GM19324 (cell line): ENCODE results near the gene TMEM245.

Experiments
- ATAC-seq: cut with Tn5 transposase; IDR thresholded peaks from one replicate; pipeline ENCODE4 v1.9.1; 2021; ENCODE audit warnings: mild to moderate bottlenecking, moderate library complexity; ENCODE audit not compliant: unreplicated experiment, low FRiP score

The TMEM245 gene

GRCh38 chr9:109033941-109034700 is 85.6 kb downstream of the TMEM245 start:
- no peak for ATAC-seq

GRCh38 chr9:109031241-109031640 is 88.5 kb downstream of the TMEM245 start:
- ATAC-seq: no peak

DNA sequence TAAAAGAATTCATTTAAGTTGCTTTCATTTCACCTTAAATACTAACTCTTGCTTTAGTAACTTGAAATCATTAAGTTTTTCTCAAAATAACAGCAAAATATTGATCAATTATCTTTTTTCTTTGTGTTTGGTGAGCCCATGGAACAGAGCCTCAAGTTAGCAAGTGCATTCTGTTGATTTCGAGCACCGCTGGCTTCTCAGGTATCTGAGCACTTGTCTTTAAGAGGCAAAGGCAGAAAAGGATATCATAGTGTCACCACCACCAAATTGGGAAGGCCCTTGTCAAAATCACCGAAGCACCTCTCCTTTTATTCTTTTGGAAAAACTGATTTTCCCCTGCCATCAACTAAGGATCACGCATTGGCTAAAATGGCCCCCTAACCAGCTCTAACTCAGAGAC is 89.3 kb downstream of the TMEM245 start:
- no peak for ATAC-seq

GRCh38 chr9:109028457-109028856 is 91.3 kb downstream of the TMEM245 start:
- ATAC-seq: no peak

GRCh38 chr9:109027176-109027575 is 92.6 kb downstream of the TMEM245 start:
- no peak for ATAC-seq

DNA sequence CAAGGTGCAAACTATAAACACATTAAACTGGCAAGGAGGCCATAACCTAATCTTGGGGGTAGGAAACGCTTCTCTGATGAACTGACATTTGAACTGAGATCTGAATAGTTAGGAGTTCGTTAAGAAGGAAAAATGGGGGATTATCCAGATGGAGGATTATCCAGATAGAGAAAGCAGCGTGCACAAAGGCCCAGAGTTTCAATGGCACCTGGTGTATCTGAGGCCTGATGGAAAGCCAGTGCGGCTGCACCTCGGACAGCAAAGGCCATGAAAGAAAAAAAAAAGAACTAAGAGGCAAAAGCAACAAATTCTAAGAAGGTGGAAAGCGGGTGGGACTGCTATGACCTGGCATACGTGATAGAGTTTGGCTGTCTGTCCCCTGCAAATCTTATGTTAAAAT is 93.4 kb downstream of the TMEM245 start:
- ATAC-seq: no peak

- ATAC-seq: no peak
These were observed 96.9 kb downstream of the TMEM245 start for GRCh38 chr9:109022873-109023272.

DNA sequence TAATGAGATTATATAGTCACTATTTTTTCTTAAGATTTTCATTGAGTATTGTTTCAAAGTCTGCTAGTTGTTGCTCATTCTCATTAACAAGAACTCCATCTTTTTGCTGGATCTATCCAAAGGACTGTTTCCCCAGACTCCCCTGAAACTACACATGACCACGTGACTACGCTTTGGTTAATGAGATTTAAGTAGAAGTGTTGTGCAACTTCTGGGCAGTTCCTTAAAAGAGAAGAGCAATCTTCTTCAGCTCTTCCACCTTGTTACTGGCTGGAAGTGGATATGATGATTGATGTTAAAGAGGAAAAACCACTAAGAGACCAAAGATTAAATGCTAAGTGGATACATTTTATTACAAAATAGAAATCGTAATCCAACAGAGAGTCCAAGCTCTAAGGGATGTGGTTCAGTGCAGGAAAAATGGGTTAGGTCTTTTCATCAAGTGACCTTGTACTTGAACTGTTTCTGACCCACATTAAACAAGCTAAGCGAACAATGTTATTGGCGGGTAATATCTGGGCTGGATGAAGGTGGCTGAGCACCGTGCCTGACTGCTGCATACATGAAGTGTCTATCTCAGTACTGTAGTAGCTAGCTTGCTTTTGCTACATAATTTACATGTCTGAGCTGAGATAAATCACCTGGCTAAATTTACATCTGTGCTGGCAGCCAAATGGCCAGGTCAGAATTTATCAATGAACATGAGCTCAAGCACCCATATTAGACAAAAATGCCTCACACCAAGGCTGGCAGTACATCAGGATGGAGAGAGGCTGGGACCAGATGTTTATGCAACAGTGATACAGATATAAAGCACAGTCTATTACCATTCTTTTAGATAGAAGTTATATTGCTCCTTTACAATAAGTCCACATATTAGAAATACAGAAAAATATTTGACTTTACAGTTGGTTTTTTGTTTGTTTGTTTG is 98.9 kb downstream of the TMEM245 start:
- ATAC-seq: no peak

- ATAC-seq: no peak
These were observed 99.6 kb downstream of the TMEM245 start for GRCh38 chr9:109020113-109020512.

GRCh38 chr9:109019420-109019819 is 100.3 kb downstream of the TMEM245 start:
- no peak for ATAC-seq

DNA sequence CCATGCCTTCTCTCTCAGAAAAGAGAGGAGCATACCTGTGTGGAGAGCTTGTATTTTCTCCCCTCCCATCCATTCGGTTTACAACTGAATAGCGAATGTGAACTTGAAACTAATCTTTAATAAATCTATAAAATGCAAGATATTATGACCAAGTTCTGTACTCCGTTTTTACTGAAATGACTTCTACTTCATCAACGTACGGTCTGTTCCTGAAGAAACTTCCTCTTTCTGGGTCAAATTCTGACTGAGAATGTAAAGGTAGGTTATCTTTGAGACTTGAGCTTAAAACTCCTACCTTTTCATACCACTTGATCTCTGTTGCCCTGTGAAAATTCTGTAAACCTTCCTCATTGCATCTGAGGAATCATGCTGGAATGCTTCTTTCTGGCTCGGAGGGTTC is 102.3 kb downstream of the TMEM245 start:
- ATAC-seq: no peak

- no peak for ATAC-seq
These were observed 102.7 kb downstream of the TMEM245 start for GRCh38 chr9:109017061-109017460.

GRCh38 chr9:109016132-109016531 is 103.6 kb downstream of the TMEM245 start:
- ATAC-seq: no peak

DNA sequence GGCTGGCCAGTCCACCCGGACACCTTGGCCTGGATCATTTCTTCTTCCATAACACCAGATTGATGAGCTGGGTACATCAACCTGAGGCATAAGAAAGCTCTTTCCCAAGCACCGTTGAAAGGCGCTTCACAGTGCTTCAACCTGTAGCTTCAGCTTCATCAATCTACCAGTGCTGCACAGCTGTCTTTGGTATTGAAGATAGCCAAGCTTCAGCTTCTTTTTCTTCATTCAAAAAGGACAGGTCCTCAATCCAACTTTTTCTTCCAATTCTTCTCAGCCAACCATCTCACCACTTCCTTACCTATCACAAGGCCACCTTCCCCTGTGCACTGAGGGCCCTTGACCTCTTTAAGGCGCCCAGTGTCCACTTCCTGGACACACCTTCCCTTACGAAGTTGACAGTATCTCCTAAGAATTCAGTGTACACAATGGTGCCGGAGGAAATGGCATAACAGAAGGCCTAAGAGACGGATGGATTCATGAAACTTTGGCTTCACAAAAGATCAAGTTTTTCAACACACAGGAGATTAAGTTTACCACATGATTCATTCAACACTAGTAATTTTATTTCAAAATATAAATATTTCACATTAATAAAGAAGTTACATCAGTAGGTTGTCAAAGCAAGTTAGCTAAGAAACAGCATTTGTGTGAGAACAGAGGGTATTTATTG is 105.0 kb downstream of the TMEM245 start:
- ATAC-seq: no peak

- no peak for ATAC-seq
These were observed 105.8 kb downstream of the TMEM245 start for GRCh38 chr9:109013679-109014607.

DNA sequence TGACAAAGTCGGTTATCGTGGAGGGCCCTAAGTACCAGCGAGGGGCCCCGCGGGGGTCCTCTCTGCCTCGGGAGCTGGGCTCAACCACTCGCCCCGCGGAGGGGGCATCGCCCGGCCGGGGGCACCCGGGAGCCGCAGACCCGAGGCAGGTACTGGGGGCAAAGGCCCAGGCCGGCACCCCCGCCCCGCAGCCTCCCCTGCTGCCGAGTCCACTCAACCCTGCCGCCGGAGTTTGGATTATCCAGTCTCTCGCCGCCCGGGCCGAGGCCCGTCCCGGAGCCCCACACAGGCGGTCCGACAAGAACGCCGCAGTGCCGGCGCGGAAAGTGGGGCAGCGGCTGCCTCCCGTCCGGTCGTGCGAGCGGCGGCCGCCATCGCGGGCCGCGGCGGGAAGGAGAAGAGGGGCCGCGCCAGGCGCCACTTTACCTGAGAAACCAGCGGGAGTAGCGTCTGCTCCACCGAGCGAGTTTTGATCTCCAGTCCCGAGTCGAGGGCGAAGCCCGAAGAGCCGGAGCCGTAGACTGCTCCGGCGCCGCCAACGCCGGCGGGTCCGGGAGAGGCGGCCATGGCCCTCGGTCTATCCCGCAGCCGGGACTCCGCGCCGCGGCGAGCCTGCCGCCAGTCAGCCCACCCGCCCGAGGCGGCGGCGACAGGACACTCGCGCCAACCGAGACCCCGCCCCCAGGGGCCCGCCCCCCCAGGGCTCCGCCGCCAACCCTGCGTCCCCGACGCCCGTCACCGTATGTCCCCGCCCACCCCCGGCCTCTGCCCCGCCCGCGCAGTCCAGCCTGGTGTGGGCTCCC is 106.7 kb downstream of the TMEM245 start, which contains the start of gene CTNNAL1:
CTNNAL1 (minus strand) TSS at position 624 of the 803 bp plus-strand sequence; CDS start at position 567, 57 bp downstream.
- ATAC-seq: peak; percentile 87

- ATAC-seq: peak; percentile 3
These were observed 107.5 kb downstream of the TMEM245 start for GRCh38 chr9:109012009-109012875.

DNA sequence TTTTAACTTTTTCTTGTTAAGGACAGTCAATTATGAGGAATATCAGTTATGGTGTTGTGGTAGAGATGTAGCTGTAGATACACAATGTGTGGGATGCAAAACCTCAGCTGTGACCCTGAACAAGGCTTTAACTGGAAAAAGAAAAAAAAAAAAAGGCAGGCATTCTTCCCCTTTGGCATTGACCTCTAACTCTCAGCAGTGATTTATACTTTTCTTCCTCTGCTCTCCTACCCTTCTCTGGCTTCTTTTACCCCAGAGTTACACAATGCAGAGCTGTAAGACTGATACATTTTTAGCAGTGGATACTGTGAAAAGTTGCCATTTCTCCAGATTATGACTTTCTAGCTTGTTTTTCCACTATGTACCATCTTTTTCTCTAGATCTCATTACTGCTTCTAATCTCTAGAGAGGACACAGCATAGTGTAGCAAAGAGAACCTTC is 108.5 kb downstream of the TMEM245 start:
- ATAC-seq: no peak
